Measurements from ENCODE around the gene SLC38A9.

Gene SLC38A9

GRCh38 chr5:55582256-55582655 is 129.9 kb downstream of the SLC38A9 start:
- no peak for TF ChIP-seq CTCF (IDR thresholded peaks at IDR 0.05; ENCODE audit: low read length)
- TF ChIP-seq EZH2 (optimal IDR thresholded peaks at IDR 0.05; ENCODE audit: low read depth, low read length) = no peak
- TF ChIP-seq EZH2phosphoT487 (IDR thresholded peaks at IDR 0.05; ENCODE audit: low read length) = no peak
- no peaks in the 10 kb centered on the region for H3K4me1 ChIP-seq (ENCODE audit: low read length)
- H3K9me2 ChIP-seq (replicated peaks; ENCODE audit: insufficient read depth, low read length) = no peaks in the 10 kb centered on the region
- no peaks in the 10 kb centered on the region for H3F3A ChIP-seq (ENCODE audit: insufficient read depth, low read length)
- no peak overlapping the region for H3K27ac ChIP-seq (ENCODE audit: low read length)
- no peak overlapping the region for H2AFZ ChIP-seq (ENCODE audit: low read length)
- H3K36me3 ChIP-seq (replicated peaks; ENCODE audit: insufficient read depth, low read length) = no peaks in the 10 kb centered on the region
- H4K20me1 ChIP-seq (ENCODE audit: insufficient read depth, low read length) = no peaks in the 10 kb centered on the region
- H3K4me2 ChIP-seq (ENCODE audit: low read depth, low read length) = no peak overlapping the region
- H3K27me3 ChIP-seq (replicated peaks; ENCODE audit: insufficient read depth, low read length) = no peaks in the 10 kb centered on the region
- no peak for DNase-seq
- H3K79me2 ChIP-seq (ENCODE audit: low read length) = no peaks in the 10 kb centered on the region
- no peak overlapping the region for H3K9ac ChIP-seq (ENCODE audit: low read length)
- H3K4me3 ChIP-seq (ENCODE audit: low read length) = no peak overlapping the region
- H3K9me3 ChIP-seq (replicated peaks; ENCODE audit: insufficient read depth, low read length) = no peaks in the 10 kb centered on the region

- no peak overlapping the region for H2AFZ ChIP-seq (ENCODE audit: low read length)
- no peak for DNase-seq
- no peaks in the 10 kb centered on the region for H3K9me2 ChIP-seq (replicated peaks; ENCODE audit: insufficient read depth, low read length)
- no peaks in the 10 kb centered on the region for H3K4me1 ChIP-seq (ENCODE audit: low read length)
- no peak overlapping the region for H3K27ac ChIP-seq (ENCODE audit: low read length)
- H3K4me2 ChIP-seq (ENCODE audit: low read depth, low read length) = no peak overlapping the region
- no peaks in the 10 kb centered on the region for H3K9me3 ChIP-seq (replicated peaks; ENCODE audit: insufficient read depth, low read length)
- H3K9ac ChIP-seq (ENCODE audit: low read length) = no peak overlapping the region
- TF ChIP-seq EZH2 (optimal IDR thresholded peaks at IDR 0.05; ENCODE audit: low read depth, low read length) = no peak
- no peak for TF ChIP-seq CTCF (IDR thresholded peaks at IDR 0.05; ENCODE audit: low read length)
- TF ChIP-seq EZH2phosphoT487 (IDR thresholded peaks at IDR 0.05; ENCODE audit: low read length) = no peak
- no peaks in the 10 kb centered on the region for H3K36me3 ChIP-seq (replicated peaks; ENCODE audit: insufficient read depth, low read length)
- no peaks in the 10 kb centered on the region for H3F3A ChIP-seq (ENCODE audit: insufficient read depth, low read length)
- no peaks in the 10 kb centered on the region for H4K20me1 ChIP-seq (ENCODE audit: insufficient read depth, low read length)
- H3K27me3 ChIP-seq (replicated peaks; ENCODE audit: insufficient read depth, low read length) = no peaks in the 10 kb centered on the region
- H3K79me2 ChIP-seq (ENCODE audit: low read length) = no peaks in the 10 kb centered on the region
- no peak overlapping the region for H3K4me3 ChIP-seq (ENCODE audit: low read length)
Observed at GRCh38 chr5:55580042-55580441, 132.1 kb downstream of the SLC38A9 start.

GRCh38 chr5:55578771-55579170 is 133.4 kb downstream of the SLC38A9 start:
- Histone ChIP-seq H3K27ac (ENCODE audit: low read length) (no peak overlapping the region), H3K27me3 (replicated peaks; ENCODE audit: insufficient read depth, low read length) (no peaks in the 10 kb centered on the region), H3K4me2 (ENCODE audit: low read depth, low read length) (no peak overlapping the region), H4K20me1 (ENCODE audit: insufficient read depth, low read length) (no peaks in the 10 kb centered on the region), H3F3A (ENCODE audit: insufficient read depth, low read length) (no peaks in the 10 kb centered on the region), H3K4me3 (ENCODE audit: low read length) (no peak overlapping the region), H3K9ac (ENCODE audit: low read length) (no peak overlapping the region), H3K4me1 (ENCODE audit: low read length) (no peaks in the 10 kb centered on the region), H3K9me3 (replicated peaks; ENCODE audit: insufficient read depth, low read length) (no peaks in the 10 kb centered on the region), H2AFZ (ENCODE audit: low read length) (no peak overlapping the region), H3K79me2 (ENCODE audit: low read length) (no peaks in the 10 kb centered on the region), H3K9me2 (replicated peaks; ENCODE audit: insufficient read depth, low read length) (no peaks in the 10 kb centered on the region), H3K36me3 (replicated peaks; ENCODE audit: insufficient read depth, low read length) (no peaks in the 10 kb centered on the region)
- no peak for TF ChIP-seq CTCF (IDR thresholded peaks at IDR 0.05; ENCODE audit: low read length)
- no peak for TF ChIP-seq EZH2 (optimal IDR thresholded peaks at IDR 0.05; ENCODE audit: low read depth, low read length)
- no peak for TF ChIP-seq EZH2phosphoT487 (IDR thresholded peaks at IDR 0.05; ENCODE audit: low read length)
- DNase-seq = no peak
